Activated CD4-positive, CD25-positive, alpha-beta regulatory T cell treated with anti-CD3 and anti-CD28 coated beads, Interleukin-2, amount 50 U/mL, for 16 hours (primary cell): ENCODE measurements around the gene LENG8.
A peak's percentile ranks its signal among the peaks of the same experiment; 100 is the strongest.

Source experiments
- DNase-seq: peaks from one replicate; pipeline ENCODE4 v3.0.0-alpha.2; 2020; ENCODE audit warnings: low read depth, low spot score

Gene LENG8

DNA sequence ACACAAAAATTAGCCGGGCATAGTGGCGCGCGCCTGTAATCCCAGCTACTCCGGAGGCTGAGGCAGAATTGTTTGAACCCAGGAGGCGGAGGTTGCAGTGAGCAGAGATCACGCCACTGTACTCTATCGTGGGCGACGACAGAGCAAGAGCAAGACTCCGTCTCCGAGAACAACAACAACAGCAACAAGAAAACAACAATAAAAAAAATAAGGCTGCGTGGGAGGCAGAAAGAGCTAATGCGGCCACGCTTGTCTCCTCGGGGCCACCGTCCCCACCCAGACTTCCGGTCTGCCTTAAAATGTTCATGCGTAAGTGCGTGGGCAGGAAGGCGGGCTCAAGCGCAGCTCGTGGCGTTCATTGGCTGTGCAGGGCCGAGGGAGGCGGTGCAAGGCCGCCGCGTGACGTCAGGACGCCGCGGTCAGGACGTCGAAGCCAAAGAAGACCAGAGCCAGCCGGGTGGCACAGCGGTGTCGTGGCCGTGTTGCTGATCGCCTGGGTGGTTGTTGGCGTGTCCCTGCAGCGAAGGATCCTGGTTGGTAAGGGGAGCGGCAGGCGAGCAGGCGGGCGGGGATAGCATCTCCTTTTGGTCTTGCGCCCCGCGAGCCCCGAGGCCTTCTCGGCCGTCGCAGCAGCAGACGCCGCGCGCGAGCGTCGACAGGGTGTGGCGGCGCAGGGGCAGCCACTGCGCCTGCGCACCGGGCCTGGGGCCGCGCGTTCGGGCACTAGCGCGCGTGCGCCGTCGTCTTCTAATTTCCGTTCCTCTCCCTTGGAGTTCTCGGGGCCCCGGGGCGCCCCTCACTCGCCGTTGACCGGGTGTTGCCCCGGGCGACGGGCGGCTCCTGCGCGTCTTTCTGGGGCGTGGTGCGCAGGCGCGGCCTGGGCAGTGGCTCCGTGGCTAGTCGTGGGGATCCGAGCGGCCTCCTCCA, at the start of gene LENG8:
Gene LENG8 (plus strand): TSS at position 426 of the 927 bp plus-strand sequence. CDS start 2,146 bp downstream, outside the sequence.
- peak; percentile 96 for DNase-seq

DNA sequence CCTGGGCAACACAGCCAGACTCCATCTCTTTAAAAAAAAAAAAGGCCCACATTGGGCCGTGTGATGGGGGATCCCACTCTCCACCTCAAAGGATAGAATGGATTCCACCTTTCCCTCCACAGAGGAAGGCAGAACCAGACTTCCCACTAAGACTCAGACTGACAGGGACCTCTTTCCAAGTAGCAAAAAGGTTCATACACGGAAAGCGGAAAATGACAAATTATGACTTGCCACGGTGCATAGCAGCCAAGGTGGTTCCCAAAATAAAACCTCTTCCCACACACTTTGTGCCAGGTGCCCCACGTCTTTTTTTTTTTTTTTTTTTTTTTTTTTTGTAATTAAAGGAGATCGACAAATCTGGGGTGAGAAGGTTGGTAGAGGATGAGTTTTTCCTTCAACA, 48.1 kb upstream of the LENG8 start:
- DNase-seq = no peak

DNA sequence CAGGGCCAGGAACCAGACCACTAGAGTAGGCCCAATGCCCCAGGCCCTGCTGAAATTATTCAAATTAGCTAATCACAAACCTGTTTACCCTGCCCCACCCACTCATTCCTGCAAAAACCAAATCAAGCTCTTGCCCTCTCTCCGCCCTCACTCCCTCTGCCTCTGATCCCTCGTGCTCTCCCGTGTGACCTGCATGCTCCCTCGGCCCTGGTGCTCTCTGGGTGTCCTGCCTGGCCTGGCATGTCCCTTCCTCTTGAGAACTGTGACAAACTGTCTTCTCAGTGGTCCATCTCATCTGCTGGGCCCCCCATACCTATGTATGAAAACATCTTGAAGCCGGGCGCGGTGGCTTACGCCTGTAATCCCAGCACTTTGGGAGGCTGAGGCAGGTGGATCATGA, 45.9 kb upstream of the LENG8 start:
- no peak for DNase-seq

DNA sequence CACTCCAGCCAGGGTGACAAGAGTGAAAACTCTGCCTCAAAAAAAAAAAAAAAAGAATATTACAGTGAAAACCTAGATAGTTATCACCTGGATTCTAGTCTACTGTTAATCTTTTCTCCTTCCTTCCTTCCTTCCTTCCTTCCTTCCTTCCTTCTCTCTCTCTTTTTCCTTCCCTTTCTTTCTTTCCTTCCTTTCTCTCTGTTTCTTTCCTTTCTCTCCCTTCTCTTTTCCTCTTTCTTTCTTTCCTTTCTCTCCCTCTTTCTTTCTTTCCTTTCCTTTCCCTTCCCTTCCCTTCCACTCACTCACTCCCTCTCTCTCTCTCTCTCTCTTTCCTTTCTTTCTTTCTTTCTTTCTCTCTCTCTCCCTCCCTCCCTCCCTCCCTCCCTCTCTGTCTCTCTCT, 43.4 kb upstream of the LENG8 start:
- no peak for DNase-seq

DNA sequence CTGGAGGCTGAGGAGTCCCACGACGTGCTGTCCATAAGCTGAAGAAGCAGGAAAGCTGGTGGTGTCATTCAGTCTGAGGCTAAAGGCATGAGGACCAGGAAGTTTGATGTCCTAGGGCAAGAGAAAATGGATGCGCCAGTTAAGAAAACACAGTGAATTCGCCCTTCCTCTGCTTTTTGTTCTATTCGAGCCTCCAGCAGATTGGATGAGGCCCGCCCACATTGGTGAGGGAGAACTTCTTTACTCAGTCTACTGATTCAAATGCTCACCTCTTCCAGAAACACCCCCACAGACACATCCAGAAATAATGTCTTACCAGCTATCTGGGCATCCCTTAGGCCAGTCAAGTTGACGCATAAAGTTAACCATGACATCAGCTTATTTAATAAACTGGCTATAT, 41.2 kb upstream of the LENG8 start:
- DNase-seq = no peak

DNA sequence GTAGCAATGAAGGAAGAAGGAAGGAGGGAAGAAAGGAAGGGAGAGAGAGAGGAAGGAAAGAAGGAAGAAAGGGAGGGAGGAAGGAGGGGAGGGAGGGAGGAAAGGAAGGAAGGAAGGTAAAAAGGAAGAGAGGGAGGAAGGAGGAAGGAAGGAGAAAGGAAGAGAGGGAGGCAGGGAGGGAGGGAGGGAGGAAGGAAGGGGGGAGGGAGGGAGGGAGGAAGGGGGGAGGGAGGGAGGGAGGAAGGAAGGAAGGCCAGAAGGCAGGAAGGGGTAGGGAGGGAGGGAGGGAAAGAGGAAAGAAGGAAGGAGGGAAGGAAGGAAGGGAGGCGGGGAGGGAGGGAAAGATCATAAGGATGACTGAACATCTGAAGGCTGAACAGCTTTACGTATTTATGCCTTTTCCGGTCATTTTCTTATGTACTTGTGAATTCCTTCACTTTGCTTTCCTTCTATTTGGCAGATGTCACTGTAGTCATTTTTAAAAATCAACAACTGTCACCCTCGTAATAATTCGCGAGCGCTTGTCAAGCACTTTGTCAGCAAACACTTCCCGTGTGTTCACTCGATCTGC, 40.5 kb upstream of the LENG8 start:
- DNase-seq = no peak

DNA sequence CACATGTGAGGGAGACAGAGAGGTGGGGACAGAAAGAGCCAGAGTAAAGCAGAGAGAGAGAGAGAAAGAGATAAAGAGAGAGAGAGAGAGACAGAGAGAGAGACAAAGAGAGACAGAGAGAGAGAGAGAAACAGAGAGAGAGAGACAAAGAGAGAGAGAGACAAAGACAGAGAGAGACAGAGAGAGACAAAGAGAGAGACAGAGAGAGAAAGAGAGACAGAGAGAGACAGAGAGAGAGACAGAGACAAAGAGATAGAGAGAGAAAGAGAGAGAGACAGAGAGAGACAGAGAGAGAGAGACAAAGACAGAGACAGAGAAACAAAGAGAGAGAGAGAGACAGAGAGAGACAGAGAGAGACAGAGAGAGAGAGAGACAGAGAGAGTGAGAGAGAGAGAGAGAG, 38.0 kb upstream of the LENG8 start:
- DNase-seq = no peak

DNA sequence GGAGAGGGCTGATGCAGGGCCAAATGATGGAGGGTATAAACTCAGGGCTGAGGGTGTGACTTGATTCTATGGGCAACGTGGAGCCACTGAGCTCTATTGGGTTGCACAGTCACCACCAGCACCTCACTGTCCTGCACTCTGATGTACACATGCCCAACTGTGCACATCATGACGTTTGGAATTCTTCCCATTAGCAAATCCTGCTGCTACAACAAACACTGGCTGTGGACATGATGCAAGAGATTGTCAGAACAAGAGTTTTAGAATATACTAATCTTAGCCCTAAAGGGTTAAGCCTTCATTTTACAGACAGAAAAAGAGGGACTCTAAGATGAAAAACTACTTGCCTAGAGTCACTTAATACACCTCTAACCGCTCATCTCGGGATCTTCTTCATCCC, 36.1 kb upstream of the LENG8 start:
- no peak for DNase-seq

DNA sequence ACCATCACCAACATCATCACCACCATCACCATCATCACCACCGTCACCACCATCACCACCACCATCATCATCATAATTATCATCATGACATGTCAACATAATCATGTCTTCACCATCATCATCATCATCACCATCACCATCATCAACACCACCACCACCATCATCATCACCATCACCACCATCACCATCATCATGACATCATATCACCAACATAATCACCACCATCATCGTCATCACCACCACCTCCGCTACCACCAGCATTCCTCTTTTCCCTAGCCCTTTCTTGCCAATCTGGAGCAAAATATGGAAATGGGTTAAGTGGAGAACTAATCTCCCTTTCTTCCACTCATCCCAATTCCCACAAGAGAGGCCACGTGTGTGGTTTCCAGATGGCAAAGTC, 34.8 kb upstream of the LENG8 start:
- DNase-seq = no peak

DNA sequence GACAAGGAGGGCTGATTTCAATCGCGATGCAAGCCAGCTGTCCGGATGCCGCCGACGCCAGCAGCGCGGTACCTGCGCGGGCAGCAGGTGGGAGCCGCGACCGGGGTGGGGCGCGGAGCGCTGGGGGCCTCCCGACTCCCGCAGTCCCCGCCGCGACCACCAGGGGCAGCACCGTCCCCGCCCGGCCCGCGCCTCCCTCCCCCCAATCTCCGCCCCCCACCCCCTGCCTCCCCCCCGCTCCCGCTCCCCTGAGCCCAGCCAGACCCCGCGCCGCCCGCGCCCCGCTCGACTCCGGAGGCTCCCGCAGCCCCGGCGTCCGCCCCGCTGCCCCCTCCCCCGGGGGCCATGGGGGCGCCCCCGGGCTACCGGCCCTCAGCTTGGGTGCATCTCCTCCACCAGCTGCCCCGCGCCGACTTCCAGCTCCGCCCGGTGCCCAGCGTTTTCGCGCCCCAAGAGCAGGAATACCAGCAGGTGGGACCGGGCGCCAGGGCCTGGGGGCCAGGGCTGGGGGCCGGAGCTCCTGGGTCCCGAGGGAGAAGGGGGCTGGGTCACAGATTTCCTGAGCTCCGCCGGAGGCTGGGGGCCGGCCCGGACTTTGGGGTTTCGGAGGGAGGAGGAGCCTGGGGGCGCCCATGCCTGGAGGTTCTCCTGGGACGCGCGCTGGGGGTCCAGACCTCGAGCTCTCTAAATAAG, 33.6 kb upstream of the LENG8 start, which contains the start of gene TTYH1:
Gene TTYH1 (plus strand): TSS at position 257 of the 693 bp plus-strand sequence. CDS start 89 bp downstream, at position 346.
- DNase-seq = no peak

DNA sequence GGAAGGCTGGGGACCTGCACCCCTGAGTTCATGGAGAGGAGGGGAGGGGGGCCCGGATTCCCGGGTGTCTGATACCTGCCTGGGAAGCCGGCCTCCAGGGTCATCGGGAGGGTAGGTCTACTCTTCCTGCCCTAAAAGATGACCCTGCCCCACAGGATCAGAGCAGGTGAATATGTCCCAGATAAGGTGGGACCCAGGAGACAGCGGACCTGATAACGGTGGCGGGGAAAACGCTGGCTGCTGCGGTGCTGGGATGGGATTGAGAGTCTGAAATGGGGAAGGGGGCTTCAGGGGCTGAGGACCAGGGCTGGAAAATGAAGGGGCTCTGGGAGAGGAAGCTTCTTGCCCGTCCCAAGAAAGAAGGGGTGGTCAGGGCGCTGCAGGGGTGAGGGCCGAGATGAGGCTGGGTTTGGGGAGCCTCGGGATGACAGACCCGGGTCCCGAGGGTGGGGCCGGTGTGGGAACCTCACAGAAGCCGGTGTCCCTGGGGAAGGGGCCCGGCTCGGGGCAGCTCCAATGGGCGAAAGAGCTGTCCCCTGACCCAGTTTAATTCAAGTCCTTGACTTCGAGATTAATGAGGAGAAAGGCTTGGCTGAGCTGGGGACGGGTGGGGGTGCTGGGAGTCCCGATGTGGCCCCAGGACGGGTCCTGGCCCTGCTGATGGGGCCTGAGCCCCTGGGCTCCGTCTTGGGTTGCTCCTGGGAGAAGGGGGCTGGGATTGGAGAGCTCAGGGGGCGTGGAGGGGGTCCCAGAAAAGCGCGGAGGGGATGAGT, 32.9 kb upstream of the LENG8 start:
- no peak for DNase-seq

DNA sequence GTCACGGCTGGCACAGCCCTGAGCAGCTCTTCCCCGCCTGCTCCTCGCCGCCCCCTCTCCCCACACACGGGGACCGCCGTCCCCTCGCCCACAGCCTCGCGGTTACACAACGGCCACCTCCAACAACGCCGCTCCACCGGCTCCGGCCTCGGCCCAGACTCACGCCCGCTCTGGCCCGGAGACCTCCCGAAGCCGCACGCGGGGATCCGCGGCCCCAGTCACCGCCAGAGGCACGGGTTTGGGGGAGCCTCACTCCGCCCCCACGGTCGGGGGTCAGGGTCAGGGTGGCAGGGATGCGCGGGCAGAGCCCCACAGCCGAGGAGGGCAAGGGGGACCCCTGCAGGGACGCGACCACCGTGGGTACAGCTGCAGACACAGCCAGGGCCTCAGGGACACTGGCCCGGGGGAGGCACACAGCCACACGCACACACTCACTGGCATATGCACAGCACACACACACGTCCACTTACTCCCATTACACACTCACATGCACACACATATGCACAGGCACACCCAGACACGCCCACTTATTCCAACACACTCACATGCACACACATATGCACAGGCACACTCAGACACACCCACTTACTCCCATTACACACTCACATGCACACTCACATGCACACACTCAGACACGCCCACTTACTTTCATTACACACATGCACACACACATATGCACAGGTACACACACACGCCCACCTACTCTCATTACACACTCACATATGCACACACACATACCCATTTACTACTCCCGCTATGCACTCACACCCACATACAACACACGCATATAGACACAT, 32.1 kb upstream of the LENG8 start:
- DNase-seq = no peak

DNA sequence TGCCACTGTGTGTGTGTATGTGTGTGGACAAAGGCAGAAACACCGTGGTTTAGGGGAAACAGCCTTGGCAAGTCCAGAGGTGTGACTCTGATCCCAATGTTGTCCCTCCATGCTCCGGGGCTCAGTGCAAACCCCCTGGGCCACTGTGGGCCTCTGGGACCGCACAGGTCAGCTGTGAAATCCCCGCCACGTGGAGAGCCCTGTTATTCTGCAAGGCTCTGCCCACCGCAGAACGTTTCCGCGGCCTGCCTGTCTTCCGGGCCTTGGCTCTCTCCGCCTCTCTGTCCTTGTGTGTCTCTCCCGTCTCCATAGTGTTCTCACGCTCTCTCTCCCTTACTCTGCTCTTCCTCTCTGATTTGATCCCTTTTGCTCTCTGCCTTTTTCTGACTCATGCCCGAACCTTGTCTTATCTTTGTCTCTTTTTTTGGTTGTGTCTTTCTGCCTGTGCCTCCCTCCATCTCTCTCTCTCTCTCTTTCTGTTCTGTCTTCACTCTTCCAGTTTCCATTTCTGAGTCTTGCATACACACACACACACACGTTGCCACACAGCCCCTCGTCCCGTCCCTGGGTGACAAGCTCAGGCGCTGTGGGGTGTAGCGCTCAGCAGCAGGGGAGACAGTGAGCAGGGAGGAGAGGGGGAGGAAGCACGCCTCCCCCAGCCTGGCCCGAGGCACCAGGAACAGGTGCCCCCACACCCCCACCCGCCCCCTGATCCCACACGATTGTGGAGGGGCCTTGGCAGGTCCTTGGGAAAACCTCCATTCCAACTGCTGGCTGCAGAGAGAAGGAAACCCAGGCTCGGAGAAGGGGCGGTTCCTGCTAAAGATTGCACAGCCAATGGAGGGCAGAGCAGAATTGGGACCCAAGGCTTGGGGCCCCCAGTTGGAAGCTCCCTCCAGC, 30.7 kb upstream of the LENG8 start:
- no peak for DNase-seq

DNA sequence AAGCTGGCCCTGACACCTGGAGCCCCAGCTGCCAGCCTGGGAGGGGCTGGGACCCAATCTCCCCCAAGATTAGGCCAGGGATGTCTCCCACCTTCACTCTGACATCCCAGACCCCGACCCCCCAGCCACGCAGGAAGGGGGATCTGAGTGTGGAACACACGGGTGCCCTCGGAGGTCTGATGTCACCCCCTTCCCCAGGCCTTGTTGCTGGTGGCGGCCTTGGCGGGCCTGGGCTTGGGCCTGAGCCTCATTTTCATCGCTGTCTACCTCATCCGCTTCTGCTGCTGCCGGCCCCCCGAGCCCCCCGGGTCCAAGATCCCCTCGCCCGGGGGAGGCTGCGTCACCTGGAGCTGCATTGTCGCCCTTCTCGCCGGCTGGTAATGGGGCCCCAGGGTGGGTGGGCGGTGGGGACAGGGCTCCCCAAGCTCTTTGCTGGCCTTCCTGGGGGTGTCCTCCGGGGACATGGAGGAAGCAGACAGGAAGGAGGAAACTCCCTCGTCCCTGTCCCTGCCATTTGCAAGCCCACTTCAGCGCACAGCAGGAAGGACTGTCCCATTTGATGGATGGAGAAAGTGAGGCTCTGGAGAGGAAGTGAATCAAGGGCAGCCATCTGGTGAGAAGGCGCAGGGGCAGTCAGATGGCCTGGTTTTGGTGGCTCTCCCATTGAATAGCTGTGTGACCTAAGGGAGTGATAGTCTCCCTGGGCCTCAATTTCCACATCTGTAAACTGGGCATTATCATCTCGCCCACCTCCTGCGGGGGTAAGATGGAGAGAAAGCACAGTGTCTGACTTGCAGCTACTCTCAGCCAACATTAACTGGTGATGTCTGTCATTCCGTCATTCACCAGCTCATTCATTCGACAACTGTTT, 29.8 kb upstream of the LENG8 start:
- no peak for DNase-seq

DNA sequence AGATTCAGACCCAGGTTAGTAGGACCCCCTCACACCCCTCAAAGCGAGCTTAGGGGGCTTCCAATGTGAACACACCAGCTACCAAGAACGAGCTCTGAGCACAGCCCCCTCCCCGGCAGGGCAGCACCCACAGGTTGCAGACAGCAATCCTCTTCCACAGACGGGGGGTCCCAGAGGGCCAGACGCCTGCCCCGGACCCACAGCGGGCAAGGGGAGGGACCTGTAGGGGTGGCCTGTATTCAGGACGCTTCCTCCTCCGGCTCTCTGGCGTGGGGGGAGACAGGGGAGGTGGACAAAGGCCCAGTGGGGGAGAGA, 29.0 kb upstream of the LENG8 start:
- DNase-seq = no peak

DNA sequence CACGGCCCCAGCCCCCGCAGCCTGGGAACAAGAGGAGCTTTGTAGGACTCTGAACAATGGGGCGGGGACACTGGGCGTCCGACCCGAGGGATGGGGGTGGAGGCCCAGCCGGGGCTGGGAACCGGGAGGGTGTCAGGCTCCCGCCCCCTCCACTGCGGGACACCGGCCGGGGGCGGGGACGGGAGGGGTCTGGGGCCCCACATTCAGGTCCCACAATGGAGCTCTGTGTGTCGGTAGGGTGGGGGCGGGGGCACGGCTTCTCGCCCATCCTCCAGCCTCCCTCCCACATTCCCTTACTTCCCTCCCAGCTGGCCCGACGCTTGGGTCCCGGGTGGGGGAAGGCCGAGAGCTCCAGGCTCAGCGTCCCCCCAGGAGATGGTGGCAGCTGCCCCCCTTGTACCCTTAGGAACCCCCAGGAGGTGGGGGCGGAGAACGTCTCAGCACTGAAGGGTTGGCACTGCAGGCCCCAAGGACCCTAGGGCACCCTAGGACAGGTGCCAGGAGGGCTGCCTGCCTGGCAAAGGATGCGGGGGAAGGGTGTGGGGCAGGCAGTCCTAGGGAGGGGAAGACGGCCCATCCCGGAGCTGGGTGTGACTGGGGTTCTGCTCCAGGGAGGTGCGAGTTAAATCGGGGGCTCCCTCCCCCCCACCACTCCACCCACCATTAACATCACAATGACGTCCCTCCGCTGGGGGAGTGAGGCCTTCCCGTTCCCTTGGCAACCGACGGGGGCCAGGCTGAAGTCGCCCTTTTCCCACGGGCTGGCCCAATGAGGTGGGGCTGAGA, 28.4 kb upstream of the LENG8 start:
- DNase-seq = no peak

DNA sequence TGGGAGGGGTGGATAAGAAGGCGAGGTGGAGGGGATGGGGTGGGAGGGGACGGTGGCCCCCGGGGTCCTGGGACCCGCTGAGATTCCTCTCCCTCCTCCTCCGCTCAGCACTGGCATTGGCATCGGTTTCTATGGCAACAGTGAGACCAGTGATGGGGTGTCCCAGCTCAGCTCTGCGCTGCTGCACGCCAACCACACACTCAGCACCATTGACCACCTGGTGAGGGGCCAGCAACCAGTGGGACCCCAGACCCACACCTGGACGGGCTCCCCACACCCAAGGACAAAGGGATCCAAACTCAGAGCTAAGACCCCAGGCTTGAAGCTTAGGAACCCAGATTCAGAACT, 27.9 kb upstream of the LENG8 start:
- DNase-seq = no peak

DNA sequence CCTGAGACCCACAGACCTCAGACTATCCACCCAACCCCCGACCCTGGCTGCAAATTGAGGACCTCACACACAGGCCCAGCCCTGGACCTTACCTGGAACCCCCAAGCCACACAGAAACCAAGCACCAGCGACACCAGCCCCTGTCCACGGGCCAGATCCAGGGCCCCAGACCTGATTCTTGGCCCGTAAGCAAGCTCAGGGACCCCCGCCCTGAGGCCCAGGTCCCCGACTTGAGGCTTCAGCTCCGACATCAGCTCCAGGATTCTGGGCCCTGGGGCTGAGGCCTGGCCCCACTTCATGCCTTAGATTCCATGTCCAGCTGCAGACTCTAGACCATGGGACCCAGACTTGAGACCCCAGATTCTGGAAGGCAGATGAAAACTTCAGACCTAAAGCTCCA, 27.5 kb upstream of the LENG8 start:
- no peak for DNase-seq
